NCI-H2081 treated with DMSO at 0.1 percent for 48 hours (cell line): ENCODE measurements around the gene GMDS.

Experiments used
- DNase-seq: peaks from one replicate; lab custom pipeline; 2025; lab: John Stamatoyannopoulos, UW

GMDS gene

GRCh38 chr6:1601158-1602048 lies 644.0 kb downstream of the GMDS start:
- DNase-seq: no peak

GRCh38 chr6:1600764-1601157 lies 644.6 kb downstream of the GMDS start:
- no peak for DNase-seq

- DNase-seq: no peak
These were observed 645.2 kb downstream of the GMDS start for GRCh38 chr6:1600063-1600763.

- no peak for DNase-seq
These were observed 645.9 kb downstream of the GMDS start for GRCh38 chr6:1599469-1599868.

GRCh38 chr6:1598886-1599285 lies 646.5 kb downstream of the GMDS start:
- DNase-seq: no peak

GRCh38 chr6:1598433-1598832 lies 647.0 kb downstream of the GMDS start:
- no peak for DNase-seq

- DNase-seq: no peak
These were observed 647.5 kb downstream of the GMDS start for GRCh38 chr6:1597924-1598323.

GRCh38 chr6:1597121-1597744 lies 648.2 kb downstream of the GMDS start:
- no peak for DNase-seq

- no peak for DNase-seq
These were observed 649.1 kb downstream of the GMDS start for GRCh38 chr6:1596088-1596852.

GRCh38 chr6:1595271-1596087 lies 649.9 kb downstream of the GMDS start:
- no peak for DNase-seq

GRCh38 chr6:1594445-1595200 lies 650.8 kb downstream of the GMDS start:
- no peak for DNase-seq

- DNase-seq: no peak
These were observed 651.5 kb downstream of the GMDS start for GRCh38 chr6:1593958-1594314.

GRCh38 chr6:1593286-1593957 lies 652.0 kb downstream of the GMDS start:
- no peak for DNase-seq

- DNase-seq: no peak
These were observed 652.6 kb downstream of the GMDS start for GRCh38 chr6:1592852-1593251.

GRCh38 chr6:1591926-1592325 lies 653.5 kb downstream of the GMDS start:
- no peak for DNase-seq

GRCh38 chr6:1591243-1591642 lies 654.2 kb downstream of the GMDS start:
- DNase-seq: no peak

GRCh38 chr6:1590580-1590979 lies 654.8 kb downstream of the GMDS start:
- DNase-seq: no peak

GRCh38 chr6:1589208-1589607 lies 656.2 kb downstream of the GMDS start:
- DNase-seq: no peak

- DNase-seq: no peak
These were observed 657.4 kb downstream of the GMDS start for GRCh38 chr6:1587977-1588376.

GRCh38 chr6:1587546-1587945 lies 657.9 kb downstream of the GMDS start:
- no peak for DNase-seq
